Measurements from ENCODE around the gene RAB13.
A peak's percentile ranks its signal among the peaks of the same experiment; 100 is the strongest.
"Not testable (repeated sequence)": the region's sequence is repeated elsewhere in the genome, so short reads cannot be mapped to it uniquely, and the experiment has no call there.

Gene RAB13

GRCh38 chr1:153985941-153986761 is at the start of gene RAB13:
RAB13 (minus strand) TSS chr1:153986339; CDS start chr1:153986236, 103 bp downstream.
- no peak for DNase-seq

DNA sequence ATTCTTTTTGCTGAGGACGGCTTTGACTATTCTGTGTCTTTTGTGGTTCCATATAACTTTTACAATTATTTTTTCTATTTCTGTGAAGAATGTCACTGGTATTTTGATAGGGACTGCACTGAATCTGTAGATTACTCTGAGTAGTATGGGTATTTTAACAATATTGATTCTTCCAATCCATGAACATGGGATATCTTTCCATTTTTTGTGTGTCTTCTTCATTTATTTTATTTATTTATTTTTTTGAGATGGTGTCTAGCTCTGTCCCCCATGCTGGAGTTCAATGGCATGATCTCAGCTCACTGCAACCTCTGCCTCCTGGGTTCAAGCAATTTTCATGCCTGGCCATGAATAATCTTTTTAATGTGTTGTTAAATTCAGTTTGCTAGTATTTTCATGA is 47.6 kb upstream of the RAB13 start:
- DNase-seq = not testable (repeated sequence)

GRCh38 chr1:154019940-154020339 is 33.8 kb upstream of the RAB13 start:
- no peak for DNase-seq

DNA sequence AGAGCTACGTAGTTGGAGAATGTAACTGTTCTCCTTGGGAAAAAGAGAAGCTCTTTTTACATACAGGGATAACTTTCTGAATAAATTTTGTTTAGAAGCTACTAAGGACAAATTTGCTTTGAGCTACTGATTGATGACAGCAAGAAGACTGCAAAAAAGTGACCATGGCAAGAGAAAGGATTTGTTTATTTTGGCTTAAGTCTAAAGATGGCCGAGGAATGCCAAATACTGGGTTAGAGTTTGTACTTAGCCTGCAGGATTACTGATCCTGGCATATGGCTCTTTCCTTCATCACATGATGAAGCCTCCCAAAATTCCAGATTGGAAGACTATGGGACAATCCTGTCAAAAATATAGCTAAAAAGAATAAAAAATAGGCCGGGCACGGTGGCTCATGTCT is 33.1 kb upstream of the RAB13 start:
- DNase-seq = no peak

DNA sequence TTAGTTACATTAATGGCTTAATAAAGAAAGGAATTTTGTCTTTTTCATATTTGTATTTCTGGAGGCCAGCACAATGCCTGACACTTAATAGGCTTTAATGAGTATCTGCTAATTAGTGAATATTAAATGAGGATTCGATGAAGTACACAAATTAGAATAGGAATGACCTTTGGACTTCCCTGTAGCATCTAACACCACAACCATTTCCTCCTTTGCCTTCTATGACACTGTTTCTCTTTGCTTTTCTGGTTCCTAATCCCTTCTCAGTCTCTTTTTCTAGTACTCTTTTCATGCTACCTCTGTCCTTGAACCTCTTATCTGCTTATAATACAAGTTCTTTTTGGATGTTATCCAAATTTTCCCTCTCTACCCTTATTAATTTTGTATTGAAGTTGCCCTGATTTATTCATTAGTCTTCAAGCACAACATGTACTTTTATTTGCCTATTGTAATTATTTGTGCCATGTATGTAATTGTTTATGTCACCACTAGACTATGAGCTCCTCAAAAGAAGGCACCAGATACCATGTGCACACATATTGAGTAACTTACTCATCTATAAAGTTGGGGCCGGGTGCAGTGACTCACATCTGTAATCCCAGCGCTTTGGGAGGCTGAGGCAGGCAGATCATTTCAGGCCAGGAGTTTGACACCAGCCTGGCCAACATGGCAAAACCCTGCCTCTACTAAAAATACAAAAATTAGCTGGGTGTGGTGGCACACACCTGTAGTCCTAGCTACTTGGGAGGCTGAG is 28.2 kb upstream of the RAB13 start:
- DNase-seq = peak; percentile 39

GRCh38 chr1:154012543-154012942 is 26.4 kb upstream of the RAB13 start:
- not testable (repeated sequence) for DNase-seq

GRCh38 chr1:154012129-154012528 is 26.0 kb upstream of the RAB13 start:
- DNase-seq = no peak

DNA sequence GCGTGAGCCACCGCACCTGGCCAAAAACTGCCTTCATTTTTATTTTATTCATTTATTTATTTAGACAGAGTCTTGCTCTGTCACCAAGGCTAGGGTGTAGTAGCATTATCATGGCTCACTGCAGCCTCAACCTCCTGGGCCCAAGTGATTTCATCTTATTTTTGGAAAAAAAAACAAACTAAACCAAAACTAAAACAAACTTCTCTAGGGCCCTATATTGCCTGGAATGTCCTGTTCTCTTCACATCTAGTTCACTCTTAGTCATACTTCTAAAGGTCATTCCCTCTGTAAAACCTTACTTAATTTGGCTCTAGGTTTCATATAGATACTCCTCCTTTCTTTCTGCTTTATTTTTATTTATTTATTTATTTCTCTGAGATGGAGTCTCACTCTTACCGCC is 20.0 kb upstream of the RAB13 start:
- DNase-seq = no peak

GRCh38 chr1:154000420-154000819 is 14.3 kb upstream of the RAB13 start:
- DNase-seq = no peak

- not testable (repeated sequence) for DNase-seq
These were observed 10.7 kb upstream of the RAB13 start for GRCh38 chr1:153996882-153997281.

- DNase-seq = no peak
These were observed 9.5 kb upstream of the RAB13 start for GRCh38 chr1:153995640-153996039.

- no peak for DNase-seq
These were observed 9.1 kb upstream of the RAB13 start for GRCh38 chr1:153995202-153995601.

DNA sequence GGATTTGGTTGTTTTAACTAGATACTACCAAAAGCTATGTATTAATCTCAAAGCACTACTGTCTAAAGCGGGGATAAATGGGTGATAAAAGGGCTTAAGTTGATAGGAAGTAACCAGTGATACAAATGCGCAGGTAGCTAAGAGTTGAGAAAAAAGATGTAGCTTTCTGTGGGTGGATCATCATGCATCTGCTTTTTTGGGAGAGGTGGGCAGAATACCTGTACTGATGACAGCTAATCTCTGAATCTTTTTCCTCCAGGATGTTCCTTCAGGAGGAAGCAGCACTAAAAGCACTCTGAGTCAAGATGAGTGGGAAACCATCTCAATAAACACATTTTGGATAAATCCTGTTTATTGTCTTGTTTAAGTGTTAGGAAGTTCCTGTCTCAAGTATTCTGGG is 5.7 kb upstream of the RAB13 start:
- DNase-seq = no peak

DNA sequence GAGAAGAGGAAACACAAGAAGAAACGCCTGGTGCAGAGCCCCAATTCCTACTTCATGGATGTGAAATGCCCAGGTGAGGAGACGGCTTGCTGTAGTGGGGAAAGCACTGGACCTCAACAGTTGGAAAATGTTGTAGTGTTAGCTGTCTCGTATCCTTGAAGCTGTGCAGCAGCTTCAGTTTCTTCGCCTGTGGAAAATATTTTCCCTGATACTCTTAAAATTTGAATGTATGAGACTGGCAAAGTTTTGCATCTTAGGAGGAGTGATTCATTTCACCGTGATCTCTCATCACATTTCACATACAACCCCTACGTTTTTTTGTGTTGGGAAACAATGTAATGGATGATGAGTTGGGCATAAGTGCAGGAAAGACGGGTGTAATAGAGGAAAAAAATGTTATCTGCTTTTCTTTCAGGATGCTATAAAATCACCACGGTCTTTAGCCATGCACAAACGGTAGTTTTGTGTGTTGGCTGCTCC is 5.1 kb upstream of the RAB13 start:
- DNase-seq = no peak

DNA sequence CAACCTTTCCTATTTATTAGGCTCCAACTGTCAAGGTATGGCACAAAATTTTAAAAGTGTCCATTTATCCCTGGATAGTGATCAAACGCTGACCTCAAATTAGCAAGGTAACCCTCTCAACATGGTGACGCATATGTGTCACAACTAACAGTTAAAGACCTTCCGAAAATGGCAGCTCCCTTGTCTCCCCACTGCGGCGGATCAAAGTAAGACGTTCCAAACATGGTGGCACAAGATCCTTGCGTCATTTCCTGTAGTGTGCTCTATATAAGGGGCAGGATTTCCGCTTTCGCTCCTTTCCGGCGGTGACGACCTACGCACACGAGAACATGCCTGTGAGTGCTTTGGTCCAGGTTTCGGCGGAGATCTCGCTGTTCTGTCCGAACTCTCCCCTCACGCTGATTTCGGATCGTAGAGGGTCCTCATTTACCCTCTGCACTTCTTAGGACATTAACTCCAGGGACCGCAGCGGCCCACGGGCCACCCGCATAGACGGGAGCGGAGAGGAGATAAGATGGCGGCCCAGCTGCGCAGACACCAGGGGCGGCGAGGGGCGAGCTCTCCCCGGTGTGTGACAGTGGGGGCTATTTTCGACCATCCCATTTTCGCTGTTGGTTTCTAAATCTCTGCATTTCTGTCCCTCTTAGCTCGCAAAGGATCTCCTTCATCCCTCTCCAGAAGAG is 4.5 kb upstream of the RAB13 start, which contains the start of gene RPS27:
TSS of gene RPS27 (plus strand) at position 295 of the 683 bp plus-strand sequence. CDS start at position 330, 35 bp downstream.
- DNase-seq = peak; percentile 96

GRCh38 chr1:153987621-153988020 is 1.5 kb upstream of the RAB13 start:
- no peak for DNase-seq

DNA sequence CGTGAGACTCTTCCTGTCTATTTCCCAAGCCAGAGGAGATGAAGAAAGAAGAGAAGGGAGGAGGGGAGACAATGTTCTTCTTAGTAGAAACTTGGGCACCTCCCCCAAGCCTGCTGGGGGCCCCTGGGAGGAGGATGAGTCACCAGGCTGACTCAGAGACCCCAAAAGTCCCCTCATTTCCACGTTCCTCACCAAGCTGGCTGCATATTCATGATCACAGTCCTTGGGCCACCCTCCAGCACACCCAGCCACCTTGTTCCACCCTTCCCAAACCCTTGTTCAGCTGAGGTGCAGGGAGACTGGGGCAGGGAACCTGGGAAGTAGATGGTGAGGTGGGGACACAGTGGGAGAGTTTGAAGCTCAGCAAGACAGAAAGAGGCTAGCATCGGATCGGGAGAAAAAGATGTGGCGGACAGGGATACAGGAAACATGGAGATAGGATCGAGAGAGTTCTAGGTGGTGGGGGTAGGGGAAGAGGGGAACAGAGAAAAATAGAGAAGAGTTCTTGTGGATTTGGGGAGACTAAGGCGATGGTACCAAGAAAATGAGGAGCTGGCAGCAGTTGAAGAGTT is 712 bp downstream of the RAB13 start:
- DNase-seq = peak; percentile 50

DNA sequence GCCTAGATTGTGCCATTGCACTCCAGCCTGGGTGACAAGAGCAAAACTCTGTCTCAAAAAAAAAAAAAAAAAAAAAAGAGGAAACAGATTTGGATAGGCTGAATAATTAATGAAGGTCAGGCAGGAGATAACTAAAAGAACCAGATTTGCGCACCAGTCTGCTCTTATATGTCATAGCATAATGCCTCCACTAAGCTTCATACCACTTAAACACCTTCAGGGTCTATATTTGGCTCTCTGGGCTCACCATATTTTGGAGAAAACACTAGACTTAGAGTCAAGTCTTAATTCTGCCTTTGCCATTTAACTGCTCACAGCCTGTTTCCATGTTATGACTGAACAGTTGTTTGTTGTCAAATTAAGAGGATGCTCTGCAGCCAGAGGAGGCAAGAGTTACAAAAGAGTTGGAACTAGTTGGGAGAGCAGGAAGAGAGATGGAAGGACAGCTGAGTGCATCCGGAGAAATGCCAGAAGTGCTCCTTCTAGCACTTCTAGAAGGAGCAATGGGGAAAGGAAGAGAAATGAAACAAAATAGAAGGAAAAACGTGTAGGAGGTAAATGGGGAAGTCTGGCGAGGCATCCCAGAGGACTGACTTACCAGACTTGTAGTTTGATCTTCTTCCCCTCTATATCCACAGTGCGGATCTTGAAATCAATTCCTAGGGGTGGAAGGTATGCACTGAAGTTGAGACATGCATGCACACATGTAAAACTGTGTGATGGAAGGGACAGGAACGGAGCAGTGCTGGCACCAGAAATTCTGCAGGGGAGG is 1.8 kb downstream of the RAB13 start:
- no peak for DNase-seq

DNA sequence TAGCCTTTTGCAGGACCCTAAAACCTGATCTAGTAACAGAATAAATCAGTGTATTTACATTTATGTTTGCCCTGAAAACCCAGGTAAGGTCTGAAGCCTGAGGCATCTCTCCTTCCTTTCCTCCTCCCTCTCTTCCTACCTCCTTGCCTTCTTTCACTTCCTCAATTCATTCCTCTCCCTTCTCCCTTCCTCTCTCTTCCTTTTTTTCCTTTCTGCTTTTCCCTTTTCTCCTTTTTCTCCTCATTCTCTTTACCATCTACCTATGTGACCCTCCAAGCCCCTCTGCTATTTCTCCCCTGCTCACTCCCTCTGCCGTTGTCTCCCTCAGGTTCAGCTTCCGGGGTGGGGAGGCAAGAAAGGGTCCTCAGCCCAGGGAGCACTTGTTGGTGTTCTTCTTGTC is 4.4 kb downstream of the RAB13 start:
- not testable (repeated sequence) for DNase-seq

GRCh38 chr1:153979091-153979490 is 7.0 kb downstream of the RAB13 start:
- DNase-seq = not testable (repeated sequence)

- DNase-seq = no peak
These were observed 7.7 kb downstream of the RAB13 start for GRCh38 chr1:153978274-153978909.

All from activated CD4-positive, alpha-beta T cell treated with anti-CD3 and anti-CD28 coated beads, Interleukin-2, Interleukin-6, amounts not matched to agents 100 ng/mL and 50 ng/mL, durations not matched to agents 16 hours and 8 hours (primary cell).